PFSK-1 (cell line): ENCODE data around the gene FRMD3.

Source experiments
- FOXP2 ChIP-seq: optimal IDR thresholded peaks from 2 replicates; pipeline ENCODE3; 2011; ENCODE audit warnings: borderline replicate concordance, control low read depth, inconsistent platforms; ENCODE audit not compliant: insufficient read depth; ENCODE audit errors: extremely low read length, extremely low read depth
- POLR2AphosphoS5 ChIP-seq: IDR thresholded peaks from 2 replicates; pipeline ENCODE4 v1.6.1; 2012; ENCODE audit warnings: low read depth, mild to moderate bottlenecking, control low read depth, low read length, moderate library complexity
- REST ChIP-seq, 2 experiments: IDR thresholded peaks; 2 replicates each; pipeline versions ENCODE4 v1.6.1 to v1.8.0; 2011 to 2012; ENCODE audit warnings: low read depth in 2 of 2, low read length in 2 of 2, control low read depth in 1 of 2, inconsistent platforms in 1 of 2, mild to moderate bottlenecking in 1 of 2, moderate library complexity in 1 of 2; ENCODE audit not compliant: insufficient read depth in 1 of 2
- TAF1 ChIP-seq: IDR thresholded peaks from 2 replicates; pipeline ENCODE4 v1.6.1; 2012; ENCODE audit warnings: low read length, control low read depth, borderline replicate concordance; ENCODE audit not compliant: insufficient read depth

DNA sequence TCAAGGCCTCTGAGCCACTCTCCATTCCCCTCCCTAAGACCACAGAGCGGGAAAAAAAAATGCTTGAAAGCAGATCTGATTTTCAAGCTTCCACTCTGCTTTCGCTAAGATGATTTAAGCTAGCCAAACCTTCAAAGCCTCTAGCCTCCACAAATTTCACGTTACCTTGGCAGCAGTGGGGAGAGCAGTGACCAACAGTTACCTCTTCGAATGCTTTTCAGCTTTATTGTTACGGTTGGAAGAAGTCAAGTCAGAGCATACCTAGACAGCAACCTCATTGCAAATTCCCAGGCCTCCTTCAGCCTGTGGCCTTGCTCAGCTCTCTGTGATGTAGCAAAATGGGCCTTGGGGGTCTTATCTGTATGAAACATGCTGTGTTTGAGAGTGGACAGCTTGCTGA is 89.6 kb downstream of the FRMD3 start:
- TF ChIP-seq POLR2AphosphoS5 (no peak), REST (IDR thresholded peaks at IDR 0.05; ENCODE audit: insufficient read depth in 1 of 2, low read depth in 2 of 2, low read length in 2 of 2) (no peak), TAF1 (no peak), FOXP2 (no peak)
